NCI-H146 treated with DMSO at 0.1 percent for 48 hours (cell line): Measurements from ENCODE around the gene UBXN7.
A peak's percentile ranks its signal among the peaks of the same experiment; 100 is the strongest.
"Not testable (repeated sequence)": the region's sequence is repeated elsewhere in the genome, so short reads cannot be mapped to it uniquely, and the experiment has no call there.

ENCODE experiments used
- DNase-seq: peaks from one replicate; lab custom pipeline; 2025; ENCODE audit not compliant: unreplicated experiment; lab: John Stamatoyannopoulos, UW

UBXN7 gene

DNA sequence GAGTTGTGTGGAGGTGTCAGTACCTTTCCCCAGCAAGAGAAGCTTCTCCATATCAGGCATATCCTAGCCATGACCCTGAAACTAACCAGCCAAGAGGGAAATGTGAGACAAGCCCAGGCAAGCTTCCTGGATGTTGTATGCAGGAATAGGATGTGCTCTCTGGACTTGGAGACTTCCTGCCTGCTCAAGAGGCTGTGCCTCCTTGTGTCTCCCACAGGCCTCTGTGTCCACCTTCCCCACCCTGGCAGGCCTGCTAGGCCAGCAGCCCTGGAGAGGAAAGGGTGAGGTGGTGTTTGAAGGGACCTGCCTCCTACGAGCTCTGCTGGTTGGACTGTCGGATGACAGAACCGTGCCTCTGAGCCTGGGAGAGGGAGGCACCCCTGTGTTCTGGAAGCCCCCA lies 112.1 kb downstream of the UBXN7 start:
- DNase-seq = no peak

DNA sequence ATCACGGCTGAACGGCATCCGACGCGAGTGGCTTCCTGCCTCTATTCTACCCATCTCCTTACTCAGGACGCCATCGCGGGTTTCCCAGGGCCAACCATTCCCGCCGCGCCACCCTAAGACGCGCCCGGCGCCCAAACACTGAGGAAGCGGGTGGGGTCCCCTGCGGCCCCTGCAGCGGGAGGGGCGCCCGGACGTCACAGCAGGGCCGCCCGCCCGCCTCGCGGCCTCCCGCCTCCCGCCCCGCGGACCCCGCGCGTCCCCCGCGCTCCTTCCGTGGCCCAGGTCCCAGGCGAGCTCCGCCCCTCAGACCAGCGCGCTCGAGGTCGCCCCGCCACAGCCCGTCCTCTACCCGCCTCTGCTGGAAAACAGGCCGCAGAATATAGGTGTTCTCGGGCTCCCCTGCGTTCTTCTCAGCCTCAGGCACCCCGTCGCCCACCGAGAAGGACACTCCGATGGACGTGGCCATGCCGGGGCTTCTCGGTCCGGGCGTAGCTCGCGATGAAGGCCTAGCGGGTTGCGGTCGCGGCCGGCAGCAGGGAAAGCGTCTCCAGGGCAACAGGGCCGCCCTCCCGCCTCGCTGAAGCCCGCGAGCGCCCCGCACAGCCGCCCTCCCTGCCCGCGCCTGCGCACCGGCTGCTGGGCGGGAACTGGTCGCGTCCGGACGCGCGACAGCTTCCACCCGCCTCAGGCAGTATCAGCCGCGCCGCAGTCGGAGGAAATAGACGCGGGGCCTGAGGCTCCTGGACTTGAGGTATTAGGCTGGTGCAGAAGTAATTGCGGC lies 114.3 kb downstream of the UBXN7 start, which contains the start of gene DYNLT2B:
Gene DYNLT2B, minus strand, starts transcription at position 554 of the 781 bp plus-strand sequence. Its CDS starts 88 bp downstream, at position 466.
- peak; percentile 87 for DNase-seq

GRCh38 chr3:196316799-196317686 lies 115.2 kb downstream of the UBXN7 start:
- not testable (repeated sequence) for DNase-seq

GRCh38 chr3:196315821-196316220 lies 116.4 kb downstream of the UBXN7 start:
- no peak for DNase-seq

DNA sequence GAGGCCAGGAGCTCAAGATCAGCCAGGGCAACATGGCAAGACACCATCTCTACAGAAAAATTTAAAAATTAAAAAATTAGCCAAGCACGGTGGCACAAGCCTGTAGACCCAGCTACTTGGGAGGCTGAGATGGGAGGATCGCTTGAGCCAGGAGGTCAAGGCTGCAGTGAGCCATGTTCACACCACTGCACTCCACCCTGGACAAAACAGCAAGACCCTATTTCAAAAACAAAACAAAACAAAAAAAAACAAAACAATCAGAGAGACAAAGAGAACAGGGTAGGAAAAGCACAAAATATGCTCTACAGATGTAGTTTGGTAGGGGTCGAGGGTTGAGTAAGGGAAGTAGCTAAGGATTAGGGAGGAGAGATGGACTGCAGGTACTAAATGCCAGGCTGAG lies 117.6 kb downstream of the UBXN7 start:
- DNase-seq = no peak

- not testable (repeated sequence) for DNase-seq
These were observed 118.1 kb downstream of the UBXN7 start for GRCh38 chr3:196314086-196314485.

DNA sequence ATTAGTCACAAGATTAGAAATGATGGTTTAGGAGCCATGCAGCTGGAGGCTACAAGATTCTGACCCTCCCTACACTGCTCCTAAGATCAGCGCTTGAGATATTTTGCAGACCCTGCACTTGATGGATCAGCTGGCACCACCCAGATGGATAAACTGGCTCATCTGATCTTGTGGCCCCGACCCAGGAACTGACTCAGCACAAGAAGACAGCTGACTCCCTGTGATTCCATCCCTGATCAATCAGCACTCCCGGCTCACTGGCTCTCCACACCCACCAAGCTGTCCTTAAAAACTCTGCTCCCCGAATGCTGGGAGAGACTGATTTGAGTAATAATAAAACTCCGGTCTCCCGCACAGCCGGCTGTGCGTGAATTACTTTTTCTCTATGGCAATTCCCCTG lies 129.3 kb downstream of the UBXN7 start:
- DNase-seq = not testable (repeated sequence)

- DNase-seq = not testable (repeated sequence)
These were observed 129.7 kb downstream of the UBXN7 start for GRCh38 chr3:196302551-196302950.

DNA sequence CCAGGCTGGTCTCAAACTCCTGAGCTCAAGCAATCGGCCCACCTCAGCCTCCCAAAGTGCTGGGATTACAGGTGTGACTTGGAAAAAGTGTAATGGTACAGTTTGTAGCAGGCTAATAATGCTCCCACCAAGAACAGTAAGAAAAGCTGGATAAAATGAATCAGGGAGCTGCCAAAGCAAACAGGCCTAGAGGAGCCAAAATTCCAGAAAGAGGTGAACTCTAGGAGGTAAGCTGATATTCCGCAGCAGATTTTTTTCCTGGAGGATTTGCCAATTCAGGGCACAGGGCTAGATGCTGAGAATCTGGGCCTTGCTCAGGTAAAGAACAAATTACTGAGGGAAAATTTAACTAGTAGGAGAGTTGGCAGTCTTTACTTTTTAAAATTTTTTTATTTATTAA lies 133.7 kb downstream of the UBXN7 start:
- no peak for DNase-seq
